Stimulated activated CD4-positive, alpha-beta T cell treated with anti-CD3 and anti-CD28 coated beads, Interleukin-2, amount 100 ng/mL, for 48 hours (primary cell): ENCODE data around the gene SRCIN1.

Experiments used
- DNase-seq, 2 donors: peaks; one replicate each; pipeline ENCODE4 v3.0.0-alpha.2; 2020

SRCIN1 gene

DNA sequence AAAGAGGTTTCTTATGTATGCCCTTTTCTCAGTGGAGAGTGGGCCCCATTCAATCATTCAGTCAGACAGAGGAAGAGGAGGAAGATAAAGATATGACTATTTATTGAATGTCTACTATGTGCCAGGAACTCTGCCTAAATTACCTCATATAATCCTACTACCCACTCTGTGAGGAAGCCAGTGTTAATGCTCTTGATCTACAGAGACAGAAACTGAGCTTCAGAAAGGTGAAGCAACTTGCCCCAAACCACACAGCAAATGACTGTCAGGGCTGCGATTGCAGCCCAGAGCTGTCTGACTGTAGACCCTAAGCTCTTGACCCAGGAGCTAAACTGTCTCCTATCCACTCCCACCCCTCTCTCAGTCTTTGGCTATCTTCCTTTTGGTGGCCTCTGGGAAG is 8.4 kb downstream of the SRCIN1 start:
- DNase-seq = no peak

DNA sequence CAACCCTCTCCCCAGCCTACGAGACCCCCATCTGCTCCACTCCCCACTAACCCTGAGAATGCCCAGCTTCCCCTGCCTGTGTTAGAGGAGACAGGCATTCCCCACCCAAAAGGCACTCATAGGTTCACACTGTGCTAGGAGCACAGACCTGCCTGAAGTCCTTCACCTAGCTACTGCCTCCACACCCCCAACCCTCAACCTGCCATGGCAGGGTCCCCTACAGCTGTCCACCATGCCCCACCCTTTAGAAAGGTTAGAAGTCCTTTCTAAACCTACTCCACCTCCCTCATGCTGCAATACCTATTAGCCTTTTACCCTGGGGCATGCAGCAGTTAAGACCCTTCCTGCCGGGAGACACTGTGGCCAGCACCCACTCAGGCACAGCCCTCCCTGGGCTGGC is 9.1 kb downstream of the SRCIN1 start:
- DNase-seq = no peak

DNA sequence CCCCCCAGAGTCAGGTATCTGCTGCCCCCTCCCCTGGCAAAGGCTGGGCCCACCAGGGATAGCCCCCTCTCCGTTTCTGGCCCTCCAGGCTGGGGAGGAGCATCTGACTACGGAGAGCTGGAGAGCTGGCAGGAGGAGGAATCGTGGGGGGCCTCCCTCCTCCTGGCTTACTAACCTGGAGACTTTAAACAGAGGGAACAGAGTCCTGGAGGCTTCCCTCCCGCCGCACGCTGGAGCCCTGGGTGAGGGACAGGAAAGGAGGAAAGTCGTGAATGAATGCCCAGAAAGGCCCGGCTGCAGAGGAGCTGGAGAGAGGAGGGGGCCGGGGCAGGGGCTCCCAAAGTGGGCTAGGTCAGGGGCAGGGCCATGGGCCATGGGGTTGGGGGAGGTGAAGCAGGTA is 9.9 kb downstream of the SRCIN1 start:
- DNase-seq = no peak

DNA sequence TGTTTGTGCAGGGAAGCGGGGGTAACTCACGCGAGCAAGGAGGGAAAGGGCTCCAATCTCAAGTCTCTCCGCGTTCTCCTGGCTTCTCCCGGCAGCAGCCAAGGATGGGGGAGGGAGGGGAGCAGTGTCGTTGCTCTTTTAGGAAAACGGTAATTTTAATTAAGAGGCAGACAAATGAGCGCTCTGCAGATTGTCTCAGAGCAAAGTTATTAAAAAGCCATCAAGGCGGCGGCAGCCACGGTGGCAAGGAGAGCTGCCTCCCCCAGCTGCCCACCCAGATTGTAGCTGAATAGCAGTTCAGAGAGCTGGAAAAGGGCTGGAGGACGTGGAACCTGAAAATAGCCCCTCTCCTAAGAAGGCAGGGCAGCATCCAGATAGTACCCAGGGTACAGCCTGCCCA is 11.6 kb downstream of the SRCIN1 start:
- DNase-seq = no peak

- DNase-seq = no peak
Observed at GRCh38 chr17:38592487-38592886, 13.3 kb downstream of the SRCIN1 start.

DNA sequence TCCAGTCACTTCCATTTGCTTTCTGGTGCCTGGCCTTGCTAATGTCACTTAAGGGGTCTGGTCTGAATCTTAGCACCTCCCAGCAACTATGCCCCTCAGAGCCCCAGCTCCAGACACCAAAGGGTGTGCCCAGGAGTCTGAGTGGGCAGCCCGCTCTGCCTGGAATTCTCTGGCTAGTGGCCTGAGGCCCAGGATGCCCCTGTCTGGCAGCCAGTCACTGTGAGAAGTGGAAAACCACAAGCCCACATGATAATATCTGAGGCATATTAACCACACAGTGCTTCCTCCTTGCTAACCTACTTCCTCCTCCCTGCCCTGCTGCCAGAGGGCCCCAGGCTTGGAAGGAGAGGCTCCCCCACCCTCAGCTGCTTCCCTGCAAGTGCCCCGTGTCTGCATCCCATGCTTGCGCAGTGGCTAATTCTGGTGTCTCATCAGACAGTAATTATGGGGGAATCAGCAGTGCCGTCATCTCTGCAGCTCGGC is 14.0 kb downstream of the SRCIN1 start:
- DNase-seq = no peak

DNA sequence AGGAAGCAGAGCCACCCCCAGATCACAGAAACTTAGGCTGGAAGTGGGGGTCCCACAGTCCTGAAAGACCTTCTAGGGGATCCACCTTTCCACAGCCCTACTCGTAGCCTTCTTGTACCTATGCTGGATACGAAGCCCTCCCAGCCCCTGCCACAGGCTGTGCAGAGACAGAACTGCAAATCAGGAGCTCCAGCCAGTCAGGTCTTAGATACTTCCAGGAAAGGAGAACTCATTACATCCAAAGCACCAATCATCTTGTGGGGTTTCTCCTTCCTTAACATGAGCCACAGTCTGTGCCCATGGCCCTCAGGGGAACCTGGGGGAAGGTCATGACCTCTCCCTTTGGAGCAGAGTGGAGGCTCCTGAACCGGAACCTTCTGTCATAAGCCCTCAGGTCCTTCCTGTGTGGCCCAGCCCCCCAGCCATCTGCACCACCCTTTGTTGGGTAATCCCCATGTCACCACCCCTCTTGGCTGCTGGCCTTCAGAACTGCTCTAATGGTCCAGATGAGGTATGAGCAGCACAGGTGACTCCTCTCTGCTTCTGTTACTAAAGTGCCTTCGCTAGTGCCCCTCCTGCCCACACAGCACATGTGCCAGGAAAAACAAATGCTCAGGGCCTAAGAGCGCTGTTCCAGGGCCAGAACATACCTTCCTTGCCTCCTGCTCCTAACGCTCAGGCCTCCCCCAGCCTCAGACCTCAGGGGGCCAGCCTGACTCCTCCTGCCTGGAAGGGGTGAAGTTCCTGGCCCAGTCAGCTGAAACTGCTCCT is 14.6 kb downstream of the SRCIN1 start:
- no peak for DNase-seq

DNA sequence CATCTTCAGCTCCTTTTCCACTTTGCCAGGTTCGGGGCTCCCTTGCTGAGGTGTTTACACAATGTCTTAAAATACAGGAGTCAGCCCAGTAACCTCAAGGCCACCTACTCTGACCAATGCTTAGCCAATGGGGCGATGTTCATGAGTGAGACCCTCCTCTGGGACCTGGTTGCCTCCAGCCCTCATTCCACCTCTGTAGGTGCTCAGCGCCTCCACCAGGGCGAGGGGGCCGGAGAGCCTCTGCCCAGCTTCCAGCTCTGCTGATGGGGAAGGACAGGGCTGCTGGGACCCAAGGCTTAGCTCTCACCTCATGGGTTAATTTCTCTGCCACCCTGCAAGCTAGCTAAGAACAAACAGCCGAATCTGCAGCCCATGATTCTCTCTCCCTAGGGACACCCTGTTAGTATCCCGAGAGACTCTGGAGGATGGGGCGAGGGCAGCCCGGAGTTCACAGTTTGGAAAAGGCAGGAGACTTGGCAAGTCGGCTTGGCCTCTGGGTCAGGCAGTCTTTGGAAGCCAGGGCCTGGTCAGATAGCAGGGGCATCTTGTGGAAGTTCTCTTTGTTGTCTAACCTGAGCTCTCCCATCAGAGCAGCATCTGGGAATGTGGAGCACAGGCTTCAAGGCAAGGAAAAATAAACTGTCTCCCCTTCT is 16.2 kb downstream of the SRCIN1 start:
- no peak for DNase-seq

- DNase-seq = no peak
Observed at GRCh38 chr17:38588788-38589174, 17.0 kb downstream of the SRCIN1 start.

DNA sequence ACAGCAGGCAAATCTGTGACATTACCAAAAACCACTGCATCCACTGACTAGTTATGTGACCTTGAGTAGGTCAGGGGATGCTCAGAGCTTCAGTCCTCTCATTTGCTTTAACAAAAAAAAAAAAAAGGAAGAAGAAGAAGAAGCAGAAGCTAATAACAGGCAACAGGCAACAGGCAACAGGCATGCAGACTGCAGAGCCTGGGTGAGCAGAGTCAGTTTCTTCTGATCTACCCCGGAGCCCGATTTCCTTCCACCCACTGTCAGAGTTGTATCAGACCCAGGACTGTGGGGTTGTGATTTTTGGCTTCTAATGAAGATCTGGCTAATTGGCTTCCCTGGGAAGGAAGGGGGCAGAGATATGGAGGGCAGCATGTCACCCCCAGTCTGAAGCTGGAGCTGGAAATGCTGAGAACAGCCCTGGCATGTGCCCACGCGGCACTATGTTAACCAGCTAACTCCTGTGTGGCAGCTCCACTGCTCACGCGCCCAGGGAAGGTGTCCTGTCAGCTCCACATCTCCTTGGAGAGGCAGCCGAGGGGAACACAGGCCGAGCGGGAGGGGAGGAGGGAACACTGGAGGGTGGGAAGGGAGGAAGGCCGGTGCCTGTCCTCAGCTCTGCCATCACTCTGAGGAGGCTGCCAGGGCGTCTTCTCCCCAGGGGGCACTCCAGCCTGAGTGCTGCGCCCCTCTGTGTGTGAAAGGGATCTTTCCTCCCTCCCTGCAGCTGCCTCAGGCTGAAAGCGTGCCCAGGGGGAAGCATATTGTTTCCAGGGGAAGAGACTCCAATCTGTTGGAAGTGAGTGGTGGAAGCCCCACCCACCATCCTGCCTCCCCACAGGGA is 17.6 kb downstream of the SRCIN1 start:
- DNase-seq = no peak

GRCh38 chr17:38587203-38587602 is 18.5 kb downstream of the SRCIN1 start:
- no peak for DNase-seq

GRCh38 chr17:38586788-38587187 is 19.0 kb downstream of the SRCIN1 start:
- no peak for DNase-seq

GRCh38 chr17:38585918-38586529 is 19.7 kb downstream of the SRCIN1 start:
- no peak for DNase-seq

- DNase-seq = no peak
Observed at GRCh38 chr17:38585056-38585917, 20.5 kb downstream of the SRCIN1 start.

GRCh38 chr17:38584350-38584925 is 21.3 kb downstream of the SRCIN1 start:
- peak; percentile 55 to 68 for DNase-seq

GRCh38 chr17:38583828-38584349 is 21.9 kb downstream of the SRCIN1 start:
- DNase-seq = no peak

DNA sequence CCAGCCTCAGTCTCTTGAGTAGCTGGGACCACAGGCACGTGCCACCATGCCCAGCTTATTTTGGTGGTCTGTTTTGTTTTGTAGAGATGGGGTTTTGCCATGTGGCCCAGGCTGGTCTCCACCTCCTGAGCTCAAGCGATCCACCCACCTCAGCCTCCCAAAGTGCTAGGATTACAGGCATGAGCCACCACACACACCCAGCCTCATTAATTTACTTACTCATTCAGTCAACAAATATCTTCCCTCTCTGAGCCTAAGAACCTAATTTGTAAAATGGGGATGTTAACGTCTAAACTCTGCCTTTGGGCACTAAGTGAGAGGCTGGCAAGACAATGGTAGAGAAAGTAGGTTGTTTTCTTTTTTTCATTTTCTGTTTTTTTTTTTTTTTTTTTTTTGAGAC is 22.6 kb downstream of the SRCIN1 start:
- no peak for DNase-seq

GRCh38 chr17:38582069-38582468 is 23.7 kb downstream of the SRCIN1 start:
- DNase-seq = no peak

DNA sequence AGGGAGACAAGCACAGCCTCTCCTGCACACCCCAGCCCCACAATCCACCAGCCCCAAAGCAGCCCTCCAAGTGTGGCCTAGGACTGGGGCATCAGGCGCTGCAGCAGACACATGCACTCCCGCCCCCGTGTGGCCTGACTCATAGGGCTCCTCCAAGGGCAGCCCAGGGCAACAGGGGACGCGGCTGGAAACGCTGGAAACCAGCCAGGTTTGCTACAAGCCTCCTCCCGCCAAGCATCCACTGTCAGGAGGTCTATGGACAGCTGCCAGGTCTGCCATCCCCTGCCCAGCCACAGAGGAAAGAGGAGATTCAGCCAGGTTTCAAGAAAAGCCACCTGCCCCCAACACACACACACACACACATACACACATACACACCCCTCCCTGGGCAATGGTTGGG is 25.8 kb downstream of the SRCIN1 start:
- DNase-seq = no peak

- DNase-seq = no peak
Observed at GRCh38 chr17:38579083-38579480, 26.7 kb downstream of the SRCIN1 start.
